WTC11 (cell line): ENCODE measurements around the gene PALD1.

Experiments used
- CTCF ChIP-seq: fragments of 200-600 bp; IDR thresholded peaks from 2 replicates; pipeline ENCODE4 v1.8.0; 2022; ENCODE audit warnings: antibody characterized with exemption
- ELF4 ChIP-seq: sonication (generic); formaldehyde crosslinking; IDR thresholded peaks from 2 replicates; pipeline ENCODE4 v1.8.1; 2022; ENCODE audit warnings: low read depth, mild to moderate bottlenecking, moderate library complexity, missing genetic modification reagents
- ESRRA ChIP-seq: sonication (generic); formaldehyde crosslinking; IDR thresholded peaks from 2 replicates; pipeline ENCODE4 v1.8.1; 2022; ENCODE audit warnings: mild to moderate bottlenecking, missing genetic modification reagents, borderline replicate concordance
- FOXJ3 ChIP-seq: sonication (generic); formaldehyde crosslinking; IDR thresholded peaks from 2 replicates; pipeline ENCODE4 v1.9.0; 2021; ENCODE audit warnings: missing genetic modification reagents, mild to moderate bottlenecking, borderline replicate concordance
- NFYB ChIP-seq: sonication (generic); formaldehyde crosslinking; conservative IDR thresholded peaks from 2 replicates; pipeline ENCODE4 v1.8.0; 2022; ENCODE audit warnings: low read depth, missing genetic modification reagents
- NR3C1 ChIP-seq: sonication (generic); formaldehyde crosslinking; conservative IDR thresholded peaks from 2 replicates; pipeline ENCODE4 v1.8.1; 2023; ENCODE audit warnings: low read depth, mild to moderate bottlenecking, missing genetic modification reagents
- PRRX2 ChIP-seq: fragments of 250-450 bp; sonication (Bioruptor Pico); IDR thresholded peaks from 2 replicates; pipeline ENCODE4 v1.8.0; 2021; ENCODE audit warnings: mild to moderate bottlenecking
- SP1 ChIP-seq: sonication (generic); formaldehyde crosslinking; conservative IDR thresholded peaks from 2 replicates; pipeline ENCODE4 v1.8.1; 2022; ENCODE audit warnings: missing genetic modification reagents
- ZMAT4 ChIP-seq: fragments of 250-450 bp; sonication (Bioruptor Pico); IDR thresholded peaks from 2 replicates; pipeline ENCODE4 v1.9.0; 2021; ENCODE audit warnings: mild to moderate bottlenecking
- ZNF425 ChIP-seq: fragments of 250-450 bp; sonication (Bioruptor Pico); conservative IDR thresholded peaks from 2 replicates; pipeline ENCODE4 v1.9.0; 2021; ENCODE audit warnings: mild to moderate bottlenecking
- TF ChIP-seq, protein P1 (sequence below): sonication (generic); formaldehyde crosslinking; IDR thresholded peaks from 2 replicates; pipeline ENCODE4 v1.8.0; 2022; ENCODE audit warnings: mild to moderate bottlenecking, missing genetic modification reagents

GRCh38 chr10:70587045-70587658 lies 108.6 kb downstream of the PALD1 start:
- TF ChIP-seq CTCF = no peak
- TF ChIP-seq NR3C1 = no peak
- TF ChIP-seq, protein P1, sequence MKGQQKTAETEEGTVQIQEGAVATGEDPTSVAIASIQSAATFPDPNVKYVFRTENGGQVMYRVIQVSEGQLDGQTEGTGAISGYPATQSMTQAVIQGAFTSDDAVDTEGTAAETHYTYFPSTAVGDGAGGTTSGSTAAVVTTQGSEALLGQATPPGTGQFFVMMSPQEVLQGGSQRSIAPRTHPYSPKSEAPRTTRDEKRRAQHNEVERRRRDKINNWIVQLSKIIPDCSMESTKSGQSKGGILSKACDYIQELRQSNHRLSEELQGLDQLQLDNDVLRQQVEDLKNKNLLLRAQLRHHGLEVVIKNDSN (CRISPR knock-in tag) = no peak
- TF ChIP-seq ESRRA (CRISPR knock-in tag) = no peak
- no peak for TF ChIP-seq ZMAT4 (CRISPR knock-in tag)
- TF ChIP-seq SP1 = no peak
- TF ChIP-seq PRRX2 = no peak
- TF ChIP-seq FOXJ3 = no peak
- no peak for TF ChIP-seq ELF4 (CRISPR knock-in tag)
- TF ChIP-seq NFYB = no peak
- no peak for TF ChIP-seq ZNF425 (CRISPR knock-in tag)
